Measurements from ENCODE around the gene ASNS. TPM values are rescaled to one million over a fixed set of nuclear protein-coding genes. Genes with fewer than 3 reads are reported as not detected.

ASNS gene
- total RNA-seq, 1 donor from 2014 or later, result 133 TPM

- no peak for DNase-seq (ENCODE audit: low spot score)
These were observed 29.3 kb downstream of the ASNS start for GRCh38 chr7:97842772-97843345.

GRCh38 chr7:97842006-97842405 is 30.2 kb downstream of the ASNS start:
- DNase-seq (ENCODE audit: low spot score), result no peak

GRCh38 chr7:97835296-97836138 is 36.7 kb downstream of the ASNS start:
- peak; percentile 60 for DNase-seq (ENCODE audit: low spot score)

- DNase-seq (ENCODE audit: low spot score), result no peak
These were observed 53.0 kb downstream of the ASNS start for GRCh38 chr7:97819161-97819560.

- no peak for DNase-seq (ENCODE audit: low spot score)
These were observed 54.0 kb downstream of the ASNS start for GRCh38 chr7:97818066-97818663.

Other genes starting within 250 kb of the ASNS start
- gene TAC1, start 140.3 kb downstream of the ASNS start, total RNA-seq, result 3.0 TPM
- gene OCM2, start 117.8 kb upstream of the ASNS start, total RNA-seq, result not detected
- 34.1 TPM for gene LMTK2, start 234.5 kb upstream of the ASNS start, total RNA-seq